ENCODE measurements around the gene ST6GALNAC4. TPM values are rescaled to one million over a fixed set of nuclear protein-coding genes. Genes with fewer than 3 reads are reported as not detected.
"Not testable (repeated sequence)": the region's sequence is repeated elsewhere in the genome, so short reads cannot be mapped to it uniquely, and the experiment has no call there.

The ST6GALNAC4 gene
- total RNA-seq, 1 donor from 2014 or later: 69.0 TPM

GRCh38 chr9:127890053-127890452, 26.8 kb downstream of the ST6GALNAC4 start:
- DNase-seq (ENCODE audit: low read depth, low spot score): no peak

- DNase-seq (ENCODE audit: low read depth, low spot score): no peak
Observed at GRCh38 chr9:127887792-127888191, 29.0 kb downstream of the ST6GALNAC4 start.

DNA sequence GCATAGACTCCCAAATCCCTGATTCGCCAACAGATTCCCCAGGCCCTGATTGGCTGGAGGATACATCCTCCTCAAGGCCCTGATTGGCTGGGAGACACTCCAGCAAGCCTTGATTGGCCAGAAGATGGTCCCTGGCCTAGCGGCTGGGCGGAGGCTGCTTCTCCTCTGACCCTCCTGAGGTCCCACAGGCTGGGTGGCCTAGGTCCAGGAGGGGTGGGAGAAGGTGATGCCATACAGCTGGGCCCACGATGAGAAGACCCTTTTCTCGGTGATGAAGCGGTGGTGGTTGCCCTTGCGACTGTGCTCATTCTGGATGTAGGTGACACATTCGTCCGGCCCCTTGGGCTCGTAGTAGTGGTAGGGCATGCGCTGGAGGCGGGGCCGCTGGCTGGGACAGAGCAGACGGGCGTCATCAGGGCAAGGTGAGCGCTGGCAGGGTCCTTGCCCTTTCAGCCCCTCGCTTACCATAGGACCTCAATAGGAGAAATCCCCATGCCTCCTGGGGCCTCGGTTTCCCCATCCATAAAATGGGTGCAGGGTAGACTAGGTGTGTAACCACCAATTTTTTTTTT, 30.4 kb downstream of the ST6GALNAC4 start:
- no peak for DNase-seq (ENCODE audit: low read depth, low spot score)

- no peak for DNase-seq (ENCODE audit: low read depth, low spot score)
Observed at GRCh38 chr9:127885508-127886281, 31.1 kb downstream of the ST6GALNAC4 start.

- no peak for DNase-seq (ENCODE audit: low read depth, low spot score)
Observed at GRCh38 chr9:127884976-127885490, 31.8 kb downstream of the ST6GALNAC4 start.

DNA sequence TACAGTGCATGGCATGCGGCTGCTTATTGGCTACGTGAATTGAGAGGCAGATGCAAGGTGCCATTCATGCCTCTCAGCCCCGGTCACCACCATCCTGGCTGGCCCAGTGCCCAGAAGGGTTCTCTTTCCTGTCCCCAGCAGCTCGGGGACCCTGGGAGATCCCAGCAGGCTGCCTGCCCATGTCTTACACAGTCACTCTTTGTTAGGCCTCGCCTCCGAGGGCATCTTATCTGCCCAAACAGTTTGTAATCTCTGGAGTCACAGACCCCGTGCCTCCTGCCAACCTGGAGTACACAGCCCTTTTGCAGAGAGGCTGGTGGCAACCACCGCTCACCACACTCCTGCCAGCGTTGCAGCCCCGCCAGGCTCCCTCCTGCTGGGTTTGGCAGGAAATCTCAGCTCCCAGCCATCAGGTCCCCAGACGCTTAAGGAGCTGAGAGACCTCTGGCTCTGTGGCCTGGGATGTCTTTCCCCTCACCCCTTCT, 32.4 kb downstream of the ST6GALNAC4 start:
- DNase-seq (ENCODE audit: low read depth, low spot score): no peak

GRCh38 chr9:127883959-127884358, 32.9 kb downstream of the ST6GALNAC4 start:
- no peak for DNase-seq (ENCODE audit: low read depth, low spot score)

DNA sequence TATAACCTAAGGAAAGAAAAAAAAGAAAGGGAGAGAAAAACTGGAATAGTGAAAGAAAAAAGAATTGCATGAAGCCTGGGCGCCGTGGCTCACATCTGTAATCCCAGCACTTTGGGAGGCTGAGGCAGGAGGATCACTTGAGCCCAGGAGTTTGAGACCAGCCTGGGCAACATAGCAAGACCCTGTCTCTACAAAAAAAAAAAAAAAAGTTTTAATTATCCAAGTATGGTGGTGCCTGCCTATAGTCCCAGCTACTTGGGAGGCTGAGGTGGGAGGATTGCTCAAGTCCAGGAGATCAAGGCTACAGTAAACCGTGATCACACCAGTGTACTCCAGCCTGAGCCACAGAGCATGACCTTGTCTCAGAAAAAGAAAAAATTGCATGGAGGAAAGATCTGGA, 35.1 kb downstream of the ST6GALNAC4 start:
- DNase-seq (ENCODE audit: low read depth, low spot score): not testable (repeated sequence)

DNA sequence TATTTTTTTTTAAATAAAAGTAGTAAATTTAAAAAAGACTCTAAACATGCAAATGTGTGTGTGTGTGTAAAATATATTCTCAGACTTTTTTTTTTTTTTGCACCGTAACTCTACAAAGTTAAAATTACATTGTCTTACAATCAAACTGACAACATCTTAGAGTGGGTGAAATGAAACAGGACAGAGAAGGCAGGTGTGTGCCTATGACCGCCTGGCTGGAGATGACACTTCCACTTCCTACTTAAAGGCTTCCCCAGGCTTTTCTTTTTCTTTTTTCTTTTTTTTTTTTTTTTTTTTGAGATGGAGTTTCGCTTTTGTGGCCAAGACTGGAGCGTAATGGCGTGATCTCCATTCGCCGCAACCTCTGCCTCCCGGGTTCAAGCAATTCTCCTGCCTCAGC, 36.7 kb downstream of the ST6GALNAC4 start:
- no peak for DNase-seq (ENCODE audit: low read depth, low spot score)

GRCh38 chr9:127878652-127879390, 38.0 kb downstream of the ST6GALNAC4 start:
- no peak for DNase-seq (ENCODE audit: low read depth, low spot score)

DNA sequence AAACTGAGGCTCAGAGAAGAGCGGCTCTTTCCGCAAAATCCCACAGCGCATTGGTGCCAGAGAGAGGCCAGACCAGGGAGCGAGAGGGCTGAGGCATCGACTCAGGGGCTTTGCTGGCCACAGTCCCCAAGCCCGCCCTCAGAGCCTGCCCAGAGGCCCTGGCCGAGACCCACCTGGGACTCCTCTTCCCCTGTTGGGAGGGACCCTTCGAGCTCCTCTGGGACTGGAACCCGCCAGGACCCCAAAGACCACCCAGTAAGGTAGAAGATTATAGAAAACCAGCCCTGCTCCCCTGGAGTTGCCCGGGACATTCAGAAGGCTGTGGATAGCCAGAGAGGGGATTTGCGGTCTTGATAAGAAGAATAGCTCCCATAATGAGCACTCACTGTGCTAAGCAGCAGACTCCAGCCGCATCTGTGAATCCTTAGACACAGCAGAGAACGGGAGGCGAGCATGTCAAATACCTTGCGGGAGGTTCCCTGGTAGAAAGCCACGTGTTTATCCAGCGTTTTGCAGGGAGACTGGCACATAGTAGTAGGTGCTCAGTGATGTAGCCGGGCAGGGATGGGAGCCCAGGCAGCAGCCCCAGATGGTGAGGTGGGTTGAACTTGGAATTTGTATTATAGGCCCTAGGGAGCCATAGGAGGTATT, 38.7 kb downstream of the ST6GALNAC4 start:
- DNase-seq (ENCODE audit: low read depth, low spot score): no peak

GRCh38 chr9:127877566-127877998, 39.3 kb downstream of the ST6GALNAC4 start, which contains the start of gene AK1:
AK1 (minus strand) TSS chr9:127877675; CDS start chr9:127874617, 3,058 bp downstream.
- DNase-seq (ENCODE audit: low read depth, low spot score): no peak

GRCh38 chr9:127876764-127877562, 39.9 kb downstream of the ST6GALNAC4 start:
- no peak for DNase-seq (ENCODE audit: low read depth, low spot score)

GRCh38 chr9:127876026-127876763, 40.6 kb downstream of the ST6GALNAC4 start:
- no peak for DNase-seq (ENCODE audit: low read depth, low spot score)

GRCh38 chr9:127875306-127875966, 41.4 kb downstream of the ST6GALNAC4 start:
- no peak for DNase-seq (ENCODE audit: low read depth, low spot score)

DNA sequence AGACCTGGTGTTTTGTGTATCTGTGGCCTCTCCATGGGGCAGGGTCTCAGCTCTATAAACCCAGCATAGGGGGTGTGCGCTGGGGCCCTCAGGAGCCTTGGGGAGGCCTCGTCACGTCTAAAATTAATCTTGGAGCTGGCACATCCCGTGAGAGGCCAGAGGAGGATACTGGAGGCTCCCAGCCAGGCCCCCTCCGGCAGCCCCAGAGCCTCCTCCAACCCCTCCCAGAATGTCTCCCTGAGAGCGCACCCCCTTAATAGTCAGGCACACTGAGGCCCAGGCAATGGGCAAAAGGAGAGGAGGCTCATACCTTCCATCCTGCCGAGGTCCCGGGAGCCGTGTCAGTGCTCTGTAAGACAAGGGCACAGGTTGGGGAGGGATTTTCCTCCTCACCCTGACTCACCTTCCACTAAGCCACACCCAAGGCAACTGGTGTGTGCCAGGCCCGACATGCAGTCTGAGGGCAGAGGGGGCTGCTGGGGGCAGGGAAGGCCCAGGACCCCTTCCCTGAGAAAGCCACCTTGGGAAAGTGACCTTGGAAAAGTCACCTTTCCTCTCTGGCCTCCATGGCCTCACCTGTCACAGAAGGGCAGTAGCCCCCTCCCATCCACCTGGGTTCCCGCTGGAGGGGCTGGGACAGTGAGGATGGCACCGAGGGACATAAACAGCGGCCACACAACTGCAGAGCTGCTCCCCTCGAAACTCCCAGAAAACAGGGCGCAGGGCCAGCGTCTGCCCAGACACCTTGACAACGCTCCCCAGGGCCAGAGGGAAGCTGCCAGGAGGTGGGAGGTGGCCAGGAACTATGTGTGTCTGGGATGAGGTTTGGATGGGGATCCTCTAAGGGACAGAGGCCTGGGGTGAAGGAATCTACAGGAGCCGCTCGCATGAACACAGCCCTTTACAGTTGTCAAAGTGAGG, 42.3 kb downstream of the ST6GALNAC4 start:
- DNase-seq (ENCODE audit: low read depth, low spot score): no peak

GRCh38 chr9:127873886-127874285, 43.0 kb downstream of the ST6GALNAC4 start:
- DNase-seq (ENCODE audit: low read depth, low spot score): no peak

DNA sequence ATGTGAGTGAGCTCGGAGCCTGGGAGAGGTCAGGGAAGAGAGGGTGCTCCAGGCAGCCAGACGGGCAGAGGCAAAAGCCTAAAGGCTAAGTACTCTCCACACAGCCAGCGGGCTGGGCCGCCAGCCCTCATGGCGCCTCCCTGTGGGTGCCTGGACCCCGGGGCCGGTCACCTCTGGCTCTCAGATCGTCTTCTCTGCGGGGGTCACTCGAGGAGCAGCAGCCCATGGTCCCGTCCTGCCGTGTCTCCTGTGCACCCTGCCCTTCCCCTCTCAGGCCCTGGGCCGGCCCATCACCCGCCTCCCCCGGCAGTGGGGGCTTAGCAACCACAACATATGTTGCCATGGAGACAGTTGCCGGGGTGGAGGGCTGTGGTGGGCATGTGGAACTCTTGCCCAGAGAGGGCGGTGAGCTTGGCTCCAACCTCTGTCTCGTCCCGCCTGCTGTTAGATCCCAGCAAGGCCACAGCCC, 43.6 kb downstream of the ST6GALNAC4 start:
- DNase-seq (ENCODE audit: low read depth, low spot score): no peak
